A549 (cell line): ENCODE results near the gene EXOC6. TPM values are rescaled to one million over a fixed set of nuclear protein-coding genes. Genes with fewer than 3 reads are reported as not detected.

Experiments used
- ATAC-seq, 2 experiments: fragments of 200-7000 bp in 1 of 2; fragments of >200 bp in 1 of 2; cut with Nextera tagmentation in 1 of 2; cut with Tn5 transposase in 1 of 2; 3 replicates each; pipeline versions ENCODE4 v1.8.0 to v1.9.1; 2018 to 2020; ENCODE audit warnings: mild to moderate bottlenecking in 1 of 2, moderate library complexity in 1 of 2
- CTCF ChIA-PET: fragments of 300-600 bp; sonication (Branson Sonifier 250); formaldehyde crosslinking; extraction: SDS; loops from one replicate; lab custom pipeline; 2021; ENCODE audit warnings: antibody characterized with exemption, inconsistent platforms; lab: Yijun Ruan, JAX
- POLR2A ChIA-PET: fragments of 350-600 bp; formaldehyde crosslinking; extraction: SDS; loops from one replicate; lab custom pipeline; 2021; ENCODE audit warnings: antibody characterized with exemption, inconsistent platforms; lab: Yijun Ruan, JAX
- DNase-seq, 2 experiments: peaks; one replicate each; pipeline versions ENCODE4 v3.0.0 to v3.0.0-alpha.2; 2011 to 2016; ENCODE audit warnings: low read depth in 1 of 2, low spot score in 1 of 2
- FAIRE-seq: peaks from 2 replicates; lab custom pipeline; 2011; peaks lifted over from hg19 to GRCh38; lab: Jason Lieb, UNC
- H3K27ac ChIP-seq, 2 experiments: fragments of >200 bp; sonication (Bioruptor Twin); formaldehyde crosslinking; 3 replicates each; pipeline ENCODE4 v1.5.1; 2016 to 2017
- H3K4me1 ChIP-seq: fragments of >200 bp; sonication (Bioruptor Twin); formaldehyde crosslinking; 3 replicates; pipeline ENCODE4 v1.6.1; 2016
- H3K4me2 ChIP-seq: fragments of >200 bp; sonication (Bioruptor Twin); formaldehyde crosslinking; 3 replicates; pipeline ENCODE4 v1.6.1; 2016
- H3K4me3 ChIP-seq: fragments of >200 bp; sonication (Bioruptor Twin); formaldehyde crosslinking; 3 replicates; pipeline ENCODE4 v1.5.1; 2016
- H3K9me3 ChIP-seq: fragments of >200 bp; sonication (Bioruptor Twin); formaldehyde crosslinking; 3 replicates; pipeline ENCODE4 v1.6.1; 2016
- CEBPB ChIP-seq, 2 experiments: fragments of >200 bp in 1 of 2; sonication (Bioruptor Twin) in 1 of 2; formaldehyde crosslinking in 1 of 2; IDR thresholded peaks; 2 replicates each; pipeline ENCODE4 v1.6.1; 2012 to 2016
- CHD2 ChIP-seq: fragments of 150-350 bp; IDR thresholded peaks from 2 replicates; pipeline ENCODE4 v1.6.1; 2014; ENCODE audit warnings: low read length; ENCODE audit not compliant: partially characterized antibody
- EHMT2 ChIP-seq: fragments of 200-600 bp; sonication (generic); IDR thresholded peaks from 2 replicates; pipeline ENCODE4 v1.6.1; 2016; ENCODE audit warnings: antibody characterized with exemption, low read depth, mild to moderate bottlenecking, moderate library complexity
- ESRRA ChIP-seq: fragments of 150-350 bp; IDR thresholded peaks from 2 replicates; pipeline ENCODE4 v1.6.1; 2014; ENCODE audit warnings: mild to moderate bottlenecking, low read length, borderline replicate concordance
- FOSL2 ChIP-seq, 2 experiments: fragments of 450-650 bp in 1 of 2; fragments of >200 bp in 1 of 2; sonication (Bioruptor Twin) in 1 of 2; formaldehyde crosslinking; IDR thresholded peaks; 2 replicates each; pipeline versions ENCODE4 v1.5.0 to v1.6.1; 2016 to 2020; ENCODE audit warnings: mild to moderate bottlenecking in 1 of 2, moderate library complexity in 1 of 2
- HEYL ChIP-seq: fragments of 250-450 bp; sonication (Bioruptor Pico); IDR thresholded peaks from 2 replicates; pipeline ENCODE4 v1.8.0; 2021; ENCODE audit warnings: mild to moderate bottlenecking, moderate library complexity
- JUNB ChIP-seq: fragments of >200 bp; sonication (Bioruptor Twin); formaldehyde crosslinking; IDR thresholded peaks from 2 replicates; pipeline ENCODE4 v1.6.1; 2016
- MYC ChIP-seq: IDR thresholded peaks from 2 replicates; pipeline ENCODE4 v1.6.1; 2012; ENCODE audit warnings: mild to moderate bottlenecking, inconsistent platforms, low read length, improper control_type of control experiment, borderline replicate concordance
- NFE2L2 ChIP-seq: fragments of 150-350 bp; conservative IDR thresholded peaks from 2 replicates; pipeline ENCODE4 v1.6.1; 2014; ENCODE audit warnings: low read length
- PBX3 ChIP-seq: IDR thresholded peaks from 2 replicates; pipeline ENCODE4 v1.6.1; 2012
- REST ChIP-seq: fragments of 200-600 bp; sonication (generic); IDR thresholded peaks from 2 replicates; pipeline ENCODE4 v1.6.1; 2016; ENCODE audit warnings: antibody characterized with exemption, mild to moderate bottlenecking, moderate library complexity
- RFX5 ChIP-seq: fragments of 450-650 bp; IDR thresholded peaks from 2 replicates; pipeline ENCODE4 v1.7.1; 2014; ENCODE audit warnings: antibody characterized with exemption, mild to moderate bottlenecking, moderate library complexity
- RNF2 ChIP-seq: fragments of 200-600 bp; sonication (generic); IDR thresholded peaks from 2 replicates; pipeline ENCODE4 v1.6.1; 2016; ENCODE audit warnings: low read depth, mild to moderate bottlenecking, antibody characterized with exemption, moderate library complexity, borderline replicate concordance
- TP53 ChIP-seq: fragments of 250-450 bp; sonication (Bioruptor Pico); IDR thresholded peaks from 2 replicates; pipeline ENCODE4 v1.5.0; 2021; ENCODE audit warnings: mild to moderate bottlenecking, moderate library complexity
- WGBS: methylation state at CpG from one replicate; pipeline ENCODE4 v1.1.6; 2017; ENCODE audit errors: missing lambda C conversion rate; 5-methylcytosine and 5-hydroxymethylcytosine counted together
- polyA plus RNA-seq, 4 experiments: library from polyadenylated mRNA; depleted of rRNA in 3 of 4; stranded (reverse); fragments of >200 nt; fragmentation: RNase III in 1 of 4; extraction: RNeasy Plus Mini Kit Qiagen cat#74134 plus additional on column Dnase treatment in 1 of 4; gene quantifications; 2 replicates in 3 of 4; 3 replicates in 1 of 4; pipeline ENCODE4 v1.2.3, GENCODE V29; 2011 to 2017
- TF ChIP-seq, protein P1 (sequence below): fragments of >200 bp; sonication (Bioruptor Twin); formaldehyde crosslinking; IDR thresholded peaks from 3 replicates; pipeline ENCODE4 v1.6.1; 2016
- TF ChIP-seq, protein P2 (sequence below): IDR thresholded peaks from 2 replicates; pipeline ENCODE4 v1.6.1; 2012

The EXOC6 gene
- polyA plus RNA-seq, 2 of the 4 experiments (the other 2 are of a cell fraction): 16.8 to 48.5 TPM

GRCh38 chr10:92970301-92971070 lies 122.2 kb downstream of the EXOC6 start:
- POLR2A ChIA-PET: no interaction called here
- FAIRE-seq: peak; percentile 54
- DNase-seq: no peak
- no peak overlapping the region for H3K4me2 ChIP-seq
- CTCF ChIA-PET: interaction anchor here (0.6 kb wide), 1 partner anchor 102 kb away, joined by 3 read pairs; no protein-coding TSS in a partner anchor
- no peak for ATAC-seq
- H3K27ac ChIP-seq: no peak overlapping the region
- 91% methylated on average over 3 of the region's 3 CpGs for WGBS
- H3K9me3 ChIP-seq: no peaks in the 10 kb centered on the region
- H3K4me1 ChIP-seq: peaks cover 16% of the 10 kb centered on the region
- TF ChIP-seq REST (no peak), CHD2 (no peak), TP53 (CRISPR knock-in tag) (no peak), NFE2L2 (no peak), HEYL (CRISPR knock-in tag) (no peak), PBX3 (no peak), EHMT2 (no peak)
- H3K4me3 ChIP-seq: no peak overlapping the region

GRCh38 chr10:92972066-92972870 lies 123.9 kb downstream of the EXOC6 start:
- FAIRE-seq (no peak), DNase-seq (peak; percentile 38 to 75), ATAC-seq (peak; percentile 90 to 99)
- 4% methylated on average over 3 of the region's 3 CpGs for WGBS
- POLR2A ChIA-PET: no interaction called here
- Histone ChIP-seq H3K27ac (peak overlapping the region in 1 of 2 experiments; percentile 61; a peak in 3 of 6 replicates), H3K4me1 (peaks cover 15% of the 10 kb centered on the region), H3K9me3 (no peaks in the 10 kb centered on the region), H3K4me3 (no peak overlapping the region), H3K4me2 (peak overlapping the region; percentile 50)
- 0 out of 2 replicates have a peak, but pooled peaks have one; percentile 23 for TF ChIP-seq MYC
- TF ChIP-seq JUNB: peak; percentile 82
- TF ChIP-seq, protein P1, sequence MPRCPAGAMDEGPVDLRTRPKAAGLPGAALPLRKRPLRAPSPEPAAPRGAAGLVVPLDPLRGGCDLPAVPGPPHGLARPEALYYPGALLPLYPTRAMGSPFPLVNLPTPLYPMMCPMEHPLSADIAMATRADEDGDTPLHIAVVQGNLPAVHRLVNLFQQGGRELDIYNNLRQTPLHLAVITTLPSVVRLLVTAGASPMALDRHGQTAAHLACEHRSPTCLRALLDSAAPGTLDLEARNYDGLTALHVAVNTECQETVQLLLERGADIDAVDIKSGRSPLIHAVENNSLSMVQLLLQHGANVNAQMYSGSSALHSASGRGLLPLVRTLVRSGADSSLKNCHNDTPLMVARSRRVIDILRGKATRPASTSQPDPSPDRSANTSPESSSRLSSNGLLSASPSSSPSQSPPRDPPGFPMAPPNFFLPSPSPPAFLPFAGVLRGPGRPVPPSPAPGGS: 0 out of 3 replicates have a peak, but pooled peaks have one; percentile 36
- TF ChIP-seq, protein P2, sequence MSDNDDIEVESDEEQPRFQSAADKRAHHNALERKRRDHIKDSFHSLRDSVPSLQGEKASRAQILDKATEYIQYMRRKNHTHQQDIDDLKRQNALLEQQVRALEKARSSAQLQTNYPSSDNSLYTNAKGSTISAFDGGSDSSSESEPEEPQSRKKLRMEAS: peak; percentile 41; the same call in 1 of the 2 replicates
- no peak for TF ChIP-seq RFX5
- no peak for TF ChIP-seq RNF2
- peak; percentile 91 for TF ChIP-seq FOSL2 (IDR thresholded peaks at IDR 0.05)
- TF ChIP-seq FOSL2 (CRISPR knock-in tag; IDR thresholded peaks at IDR 0.05): peak; percentile 94
- 0 out of 2 replicates have a peak, but pooled peaks have one; percentile 4 for TF ChIP-seq ESRRA
- peak; percentile 53 to 72; a peak in 3 of 4 replicates for TF ChIP-seq CEBPB (IDR thresholded peaks at IDR 0.05)
- CTCF ChIA-PET: interaction anchor here (0.7 to 1.9 kb wide), 8 partner anchors 7 to 539 kb away, joined by 3 to 8 read pairs (median 3); no protein-coding TSS in a partner anchor
